SU-DHL-6 (cell line): ENCODE measurements around the gene PLEKHG2.

Experiments
- CTCF ChIP-seq: fragments of 200-600 bp; sonication (generic); IDR thresholded peaks from one replicate; pipeline ENCODE4 v1.5.1; 2017; ENCODE audit warnings: antibody characterized with exemption, mild to moderate bottlenecking, low read length, moderate library complexity; ENCODE audit not compliant: insufficient read depth, poor library complexity, severe bottlenecking
- EZH2phosphoT487 ChIP-seq: fragments of 200-600 bp; sonication (generic), shearing (Covaris generic); conservative IDR thresholded peaks from 2 replicates; pipeline ENCODE4 v1.6.1; 2018; ENCODE audit warnings: mild to moderate bottlenecking, antibody characterized with exemption, low read length, moderate library complexity, mixed read lengths

DNA sequence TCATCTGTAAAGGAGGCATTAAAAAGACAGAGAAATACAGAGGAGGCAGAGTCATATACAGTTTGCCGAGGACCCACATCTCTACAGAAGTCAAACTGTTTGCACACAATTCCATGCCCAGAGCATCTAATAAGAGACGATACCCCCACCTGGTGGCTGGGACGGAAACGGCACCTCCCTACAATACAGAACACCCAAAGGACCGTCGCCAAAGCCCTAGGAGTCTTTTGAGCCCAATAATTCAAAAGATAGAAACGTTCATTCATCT is 703 bp upstream of the PLEKHG2 start:
- TF ChIP-seq CTCF = peak; percentile 78
- no peak for TF ChIP-seq EZH2phosphoT487
